GM10266 (cell line): ENCODE data around the gene CEP20.

ENCODE experiments used
- DNase-seq: peaks from one replicate; pipeline ENCODE4 v3.0.0; 2012; ENCODE audit errors: extremely low spot score
- CTCF ChIP-seq: IDR thresholded peaks from 2 replicates; pipeline ENCODE4 v1.5.1; 2012; ENCODE audit warnings: mild to moderate bottlenecking, low read depth; ENCODE audit not compliant: control insufficient read depth, insufficient read depth; ENCODE audit errors: missing control alignments

CEP20 gene

GRCh38 chr16:15837761-15838160, 50.6 kb downstream of the CEP20 start:
- DNase-seq: no peak

GRCh38 chr16:15836965-15837611, 51.3 kb downstream of the CEP20 start:
- no peak for TF ChIP-seq CTCF
- no peak for DNase-seq

More at GRCh38 chr16:15837761-15838160, 50.6 kb downstream of the CEP20 start:
- TF ChIP-seq CTCF: no peak

GRCh38 chr16:15836074-15836473, 52.3 kb downstream of the CEP20 start:
- DNase-seq: no peak
- no peak for TF ChIP-seq CTCF

GRCh38 chr16:15835136-15835878, 53.1 kb downstream of the CEP20 start:
- no peak for TF ChIP-seq CTCF
- no peak for DNase-seq

- no peak for TF ChIP-seq CTCF
- DNase-seq: no peak
These were observed 53.9 kb downstream of the CEP20 start for GRCh38 chr16:15834502-15834901.

- no peak for DNase-seq
- TF ChIP-seq CTCF: no peak
These were observed 54.9 kb downstream of the CEP20 start for GRCh38 chr16:15833541-15833940.

GRCh38 chr16:15832241-15832640, 56.2 kb downstream of the CEP20 start:
- DNase-seq: no peak
- TF ChIP-seq CTCF: no peak
